Measurements from ENCODE around the gene RYR2. TPM values are rescaled to one million over a fixed set of nuclear protein-coding genes. Genes with fewer than 3 reads are reported as not detected.
"Not testable (repeated sequence)": the region's sequence is repeated elsewhere in the genome, so short reads cannot be mapped to it uniquely, and the experiment has no call there.

The RYR2 gene
- total RNA-seq, 2 experiments from 2014 or later = 0.03 to 0.40 TPM

- H3K4me3 Mint-ChIP-seq = no peak overlapping the region
Measured at GRCh38 chr1:237258871-237259270, 216.9 kb downstream of the RYR2 start.

DNA sequence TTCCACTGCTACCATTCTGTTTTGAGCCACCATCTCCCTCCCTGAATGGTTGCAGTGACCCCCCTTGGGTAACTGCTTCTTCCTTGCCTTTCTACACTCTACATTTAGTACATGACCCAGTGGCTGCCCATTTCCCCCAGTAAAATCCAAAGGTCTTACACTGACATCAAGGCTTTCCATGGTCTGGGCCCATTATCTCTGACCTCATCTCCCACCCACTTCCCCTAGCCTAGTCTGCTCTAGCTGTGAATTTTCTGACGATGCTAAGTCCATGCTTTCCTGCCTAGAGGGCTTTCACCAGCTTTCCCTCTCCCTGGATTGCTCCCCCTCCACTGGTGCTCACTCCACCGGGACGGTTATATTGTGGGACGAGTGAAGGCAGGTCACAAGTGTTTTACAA, 219.2 kb downstream of the RYR2 start:
- no peaks in the 10 kb centered on the region for H3K36me3 Mint-ChIP-seq
- no peaks in the 10 kb centered on the region for H3K9me3 Mint-ChIP-seq (ENCODE audit: low read depth)
- H3K27me3 Mint-ChIP-seq = peaks cover 6% of the 10 kb centered on the region
- DNase-seq (no peak), ATAC-seq (no peak)
- no peak overlapping the region for H3K27ac Mint-ChIP-seq
- no peaks in the 10 kb centered on the region for H3K4me1 Mint-ChIP-seq
- no peak overlapping the region for H3K4me3 Mint-ChIP-seq
- CTCF ChIA-PET = no interaction called here

More at GRCh38 chr1:237258871-237259270, 216.9 kb downstream of the RYR2 start:
- Mint-ChIP-seq H3K27ac (no peak overlapping the region), H3K27me3 (peaks cover 6% of the 10 kb centered on the region), H3K4me1 (no peaks in the 10 kb centered on the region), H3K9me3 (ENCODE audit: low read depth) (peaks cover 4% of the 10 kb centered on the region), H3K36me3 (no peaks in the 10 kb centered on the region)
- DNase-seq = no peak
- ATAC-seq = no peak
- CTCF ChIA-PET = no interaction called here

DNA sequence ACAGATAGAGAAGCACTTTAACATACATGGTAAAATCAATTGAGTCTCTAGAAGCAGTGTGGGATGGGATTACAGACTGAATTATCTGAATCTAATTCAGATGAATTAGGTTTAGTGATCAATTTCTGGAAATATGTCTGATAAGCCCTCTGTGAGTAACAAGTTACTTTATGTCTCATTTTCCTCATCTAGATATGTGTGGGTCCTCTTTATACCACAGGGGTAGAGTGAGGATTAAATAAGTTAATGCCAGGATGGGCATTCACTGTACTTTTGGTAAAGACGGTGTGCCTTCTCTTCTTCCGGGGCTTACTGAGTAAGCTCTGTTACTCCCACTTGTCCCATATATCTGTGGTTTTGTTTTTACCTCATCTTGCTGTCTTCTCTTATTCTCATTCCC, 225.8 kb downstream of the RYR2 start:
- no peak for ATAC-seq
- CTCF ChIA-PET = no interaction called here

GRCh38 chr1:237269938-237270337, 228.0 kb downstream of the RYR2 start:
- no peaks in the 10 kb centered on the region for H3K36me3 Mint-ChIP-seq
- H3K9me3 Mint-ChIP-seq (ENCODE audit: low read depth) = peaks cover 3% of the 10 kb centered on the region
- DNase-seq (no peak), ATAC-seq (peak; percentile 69)
- peaks cover 15% of the 10 kb centered on the region for H3K4me1 Mint-ChIP-seq
- H3K4me3 Mint-ChIP-seq = no peak overlapping the region
- CTCF ChIA-PET = no interaction called here
- H3K27me3 Mint-ChIP-seq = peaks cover 8% of the 10 kb centered on the region
- no peak overlapping the region for H3K27ac Mint-ChIP-seq

More for the DNA sequence above, 225.8 kb downstream of the RYR2 start:
- no peak for DNase-seq
- Mint-ChIP-seq H3K36me3 (no peaks in the 10 kb centered on the region), H3K9me3 (ENCODE audit: low read depth) (peaks cover 3% of the 10 kb centered on the region), H3K27ac (no peak overlapping the region), H3K4me3 (no peak overlapping the region), H3K4me1 (peaks cover 15% of the 10 kb centered on the region), H3K27me3 (peaks cover 12% of the 10 kb centered on the region)

- H3K27me3 Mint-ChIP-seq = peaks cover 8% of the 10 kb centered on the region
- CTCF ChIA-PET = no interaction called here
- peaks cover 3% of the 10 kb centered on the region for H3K9me3 Mint-ChIP-seq (ENCODE audit: low read depth)
- H3K36me3 Mint-ChIP-seq = no peaks in the 10 kb centered on the region
- H3K27ac Mint-ChIP-seq = no peak overlapping the region
- H3K4me1 Mint-ChIP-seq = peaks cover 15% of the 10 kb centered on the region
- DNase-seq (no peak), ATAC-seq (no peak)
- H3K4me3 Mint-ChIP-seq = no peak overlapping the region
Measured at GRCh38 chr1:237270353-237270752, 228.4 kb downstream of the RYR2 start.

DNA sequence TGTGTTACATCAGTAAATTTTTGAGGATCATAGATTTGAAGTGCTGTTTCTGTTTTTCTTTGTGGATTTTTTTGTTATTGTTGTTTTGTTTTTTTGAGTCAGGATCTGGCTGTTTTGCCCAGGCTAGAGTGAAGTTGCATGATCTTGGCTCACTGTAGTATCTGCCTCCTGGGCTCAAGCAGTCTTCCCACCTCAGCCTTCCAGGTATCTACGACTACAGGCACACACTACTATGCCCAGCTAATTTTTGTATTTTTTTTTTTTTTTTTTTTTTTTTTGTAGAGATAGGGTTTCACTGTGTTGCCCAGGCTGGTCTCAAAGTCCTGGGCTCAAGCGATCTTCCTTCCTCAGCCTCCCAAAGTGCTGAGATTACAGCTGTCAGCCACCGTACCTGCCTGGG, 236.0 kb downstream of the RYR2 start:
- H3K27ac Mint-ChIP-seq; H3K4me1 Mint-ChIP-seq; H3K4me3 Mint-ChIP-seq; H3K36me3 Mint-ChIP-seq; CTCF ChIA-PET; H3K9me3 Mint-ChIP-seq (ENCODE audit: low read depth); ATAC-seq; H3K27me3 Mint-ChIP-seq; DNase-seq: not testable (repeated sequence)

- no peak for DNase-seq
- Mint-ChIP-seq H3K36me3 (no peaks in the 10 kb centered on the region), H3K4me3 (no peak overlapping the region), H3K4me1 (no peaks in the 10 kb centered on the region), H3K9me3 (ENCODE audit: low read depth) (no peaks in the 10 kb centered on the region), H3K27me3 (peaks cover 2% of the 10 kb centered on the region), H3K27ac (no peak overlapping the region)
- CTCF ChIA-PET = no interaction called here
- no peak for ATAC-seq
Measured at GRCh38 chr1:237279629-237280028, 237.6 kb downstream of the RYR2 start.

DNA sequence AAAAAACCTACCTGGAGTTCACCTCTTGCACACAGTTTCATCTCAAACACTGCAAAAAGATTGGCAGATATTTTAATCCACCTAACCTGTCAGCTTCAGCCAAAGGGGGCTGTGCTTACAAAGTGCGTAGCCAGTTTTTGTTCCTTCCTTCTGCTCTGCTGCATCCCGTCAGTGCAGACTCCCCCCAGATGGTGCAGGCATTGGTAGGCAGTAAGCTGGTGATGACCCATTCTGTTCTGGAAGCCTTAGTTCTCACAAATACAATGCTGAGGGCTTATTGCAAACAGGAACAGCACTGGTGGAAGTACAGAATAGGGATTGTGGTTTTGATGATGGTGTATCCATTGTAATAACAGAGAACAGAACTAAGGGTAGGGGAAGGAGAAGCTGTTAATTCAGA, 239.5 kb downstream of the RYR2 start:
- DNase-seq (no peak), ATAC-seq (no peak)
- Mint-ChIP-seq H3K4me1 (no peaks in the 10 kb centered on the region), H3K27ac (no peak overlapping the region), H3K36me3 (no peaks in the 10 kb centered on the region), H3K27me3 (peaks cover 2% of the 10 kb centered on the region), H3K4me3 (no peak overlapping the region), H3K9me3 (ENCODE audit: low read depth) (no peaks in the 10 kb centered on the region)
- CTCF ChIA-PET = no interaction called here

GRCh38 chr1:237282208-237282783, 240.3 kb downstream of the RYR2 start:
- CTCF ChIA-PET = no interaction called here
- Mint-ChIP-seq H3K4me3 (no peak overlapping the region), H3K4me1 (no peaks in the 10 kb centered on the region), H3K27ac (no peak overlapping the region), H3K27me3 (peaks cover 2% of the 10 kb centered on the region), H3K36me3 (no peaks in the 10 kb centered on the region), H3K9me3 (ENCODE audit: low read depth) (no peaks in the 10 kb centered on the region)
- DNase-seq = no peak
- ATAC-seq = no peak

DNA sequence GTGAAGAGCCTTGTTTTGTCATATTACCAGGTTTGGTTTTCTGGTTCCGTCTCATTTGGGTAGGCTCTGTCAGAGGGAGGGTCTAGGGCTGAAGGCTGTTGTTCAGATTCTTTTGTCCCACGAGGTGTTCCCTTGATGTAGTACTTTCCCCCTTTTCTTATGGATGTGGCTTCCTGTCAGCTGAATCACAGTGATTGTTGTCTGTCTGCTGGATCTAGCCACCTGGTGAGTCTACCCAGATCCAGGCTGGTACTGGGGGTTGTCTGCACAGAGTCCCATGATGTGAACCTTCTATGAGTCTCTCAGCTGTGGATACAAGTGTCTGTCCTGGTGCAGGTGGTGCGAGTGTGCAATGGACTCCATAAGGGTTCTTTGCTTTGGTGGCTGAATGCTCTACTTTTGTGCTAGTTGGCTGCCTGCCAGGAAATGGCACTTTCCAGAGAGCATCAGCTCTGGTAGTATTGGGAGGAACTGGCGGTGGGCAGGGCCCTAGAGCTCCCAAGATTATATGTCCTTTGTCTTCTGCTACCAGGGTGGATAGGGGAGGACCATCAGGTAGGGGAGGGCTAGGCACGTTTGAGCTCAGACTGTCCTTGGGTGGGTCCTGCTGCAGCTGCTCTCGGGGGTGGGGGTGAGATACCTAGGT, 246.0 kb downstream of the RYR2 start:
- H3K4me1 Mint-ChIP-seq = no peaks in the 10 kb centered on the region
- no peak overlapping the region for H3K27ac Mint-ChIP-seq
- no peak overlapping the region for H3K4me3 Mint-ChIP-seq
- DNase-seq (no peak), ATAC-seq (no peak)
- CTCF ChIA-PET = no interaction called here
- peaks cover 7% of the 10 kb centered on the region for H3K27me3 Mint-ChIP-seq
- no peaks in the 10 kb centered on the region for H3K9me3 Mint-ChIP-seq (ENCODE audit: low read depth)
- H3K36me3 Mint-ChIP-seq = no peaks in the 10 kb centered on the region

DNA sequence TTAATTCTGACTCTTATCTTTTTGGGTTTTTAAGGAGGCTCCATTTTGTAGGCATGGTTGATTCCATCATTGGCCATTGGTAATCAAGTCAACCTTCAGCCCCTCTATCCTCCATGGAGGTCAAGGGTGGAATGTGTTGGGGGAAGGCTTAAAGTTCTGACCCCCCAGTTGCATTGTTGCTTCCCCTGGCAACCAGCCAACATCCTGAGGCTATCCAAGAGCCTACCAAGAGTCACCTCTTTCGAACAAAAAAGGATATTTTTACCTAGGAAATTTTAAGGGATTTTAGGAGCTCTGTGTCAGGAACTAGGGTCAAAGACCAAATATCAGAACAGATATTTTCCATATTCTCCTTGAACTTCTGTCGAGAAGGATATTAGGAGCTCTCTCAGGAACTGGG, 251.8 kb downstream of the RYR2 start:
- no peak for DNase-seq
- Mint-ChIP-seq H3K4me1 (no peaks in the 10 kb centered on the region), H3K27me3 (peaks cover 4% of the 10 kb centered on the region), H3K4me3 (no peak overlapping the region), H3K36me3 (no peaks in the 10 kb centered on the region), H3K27ac (no peak overlapping the region), H3K9me3 (ENCODE audit: low read depth) (no peaks in the 10 kb centered on the region)
- CTCF ChIA-PET = no interaction called here
- ATAC-seq = no peak

GRCh38 chr1:237296861-237297260, 254.9 kb downstream of the RYR2 start:
- H3K36me3 Mint-ChIP-seq = no peaks in the 10 kb centered on the region

DNA sequence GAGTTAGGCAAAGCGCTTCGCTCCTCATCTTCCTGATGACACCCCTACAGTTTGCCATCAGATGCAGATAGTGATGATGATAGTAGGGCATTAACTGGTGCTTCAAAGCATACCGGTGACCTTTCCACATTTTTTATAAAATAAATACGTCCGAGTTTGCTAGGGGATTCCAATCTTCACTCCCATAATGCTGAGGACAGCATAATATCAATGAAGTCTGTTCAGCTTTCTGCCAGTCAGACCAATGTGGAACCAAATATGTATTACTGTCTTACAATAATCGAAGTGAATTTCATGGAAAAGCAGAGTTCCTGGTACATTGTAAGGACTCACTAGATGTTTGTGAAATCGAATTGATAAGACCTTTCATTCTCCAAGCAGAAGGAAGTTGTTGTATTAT, 258.7 kb downstream of the RYR2 start:
- no peak for ATAC-seq
- Mint-ChIP-seq H3K27me3 (no peaks in the 10 kb centered on the region), H3K4me3 (no peak overlapping the region), H3K9me3 (ENCODE audit: low read depth) (no peaks in the 10 kb centered on the region), H3K27ac (no peak overlapping the region), H3K36me3 (no peaks in the 10 kb centered on the region), H3K4me1 (no peaks in the 10 kb centered on the region)
- DNase-seq = no peak
- CTCF ChIA-PET = no interaction called here

More at GRCh38 chr1:237296861-237297260, 254.9 kb downstream of the RYR2 start:
- DNase-seq (no peak), ATAC-seq (no peak)
- CTCF ChIA-PET = no interaction called here
- H3K4me1 Mint-ChIP-seq = no peaks in the 10 kb centered on the region
- H3K9me3 Mint-ChIP-seq (ENCODE audit: low read depth) = no peaks in the 10 kb centered on the region
- H3K27me3 Mint-ChIP-seq = no peaks in the 10 kb centered on the region
- no peak overlapping the region for H3K4me3 Mint-ChIP-seq
- no peak overlapping the region for H3K27ac Mint-ChIP-seq

DNA sequence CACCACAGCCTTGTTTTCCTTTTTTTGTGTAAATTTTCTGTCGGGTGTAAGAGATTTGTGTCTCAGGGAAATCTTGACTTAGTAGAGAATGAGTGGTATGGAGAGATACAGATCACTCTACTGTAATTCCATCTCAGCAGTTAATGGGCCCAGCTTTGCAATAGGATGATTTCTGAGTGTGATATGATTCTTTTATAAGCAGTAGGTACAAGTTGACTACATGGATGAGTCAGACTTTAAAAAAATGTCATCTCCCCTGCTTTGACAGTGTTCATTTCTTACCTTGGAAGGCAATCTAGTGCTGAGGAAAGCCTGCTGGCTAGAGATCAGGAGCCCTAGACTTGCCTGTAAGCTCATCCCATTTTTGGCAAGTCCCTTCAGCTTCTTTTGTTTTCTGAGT, 261.9 kb downstream of the RYR2 start:
- Mint-ChIP-seq H3K4me3 (no peak overlapping the region), H3K36me3 (no peaks in the 10 kb centered on the region)
- ATAC-seq = no peak

More for the DNA sequence above, 261.9 kb downstream of the RYR2 start:
- H3K27me3 Mint-ChIP-seq = no peaks in the 10 kb centered on the region
- H3K27ac Mint-ChIP-seq = no peak overlapping the region
- no peaks in the 10 kb centered on the region for H3K9me3 Mint-ChIP-seq (ENCODE audit: low read depth)
- CTCF ChIA-PET = no interaction called here
- H3K4me1 Mint-ChIP-seq = peaks cover 7% of the 10 kb centered on the region
- no peak for DNase-seq
